ENCODE data around the gene UPK2. TPM values are rescaled to one million over a fixed set of nuclear protein-coding genes. Genes with fewer than 3 reads are reported as not detected.
"Not testable (repeated sequence)": the region's sequence is repeated elsewhere in the genome, so short reads cannot be mapped to it uniquely, and the experiment has no call there.

The UPK2 gene
- polyA plus RNA-seq, 1 donor (not counting 4 experiments of a cell fraction or from before 2014, with no cell fraction given): 0.20 TPM

DNA sequence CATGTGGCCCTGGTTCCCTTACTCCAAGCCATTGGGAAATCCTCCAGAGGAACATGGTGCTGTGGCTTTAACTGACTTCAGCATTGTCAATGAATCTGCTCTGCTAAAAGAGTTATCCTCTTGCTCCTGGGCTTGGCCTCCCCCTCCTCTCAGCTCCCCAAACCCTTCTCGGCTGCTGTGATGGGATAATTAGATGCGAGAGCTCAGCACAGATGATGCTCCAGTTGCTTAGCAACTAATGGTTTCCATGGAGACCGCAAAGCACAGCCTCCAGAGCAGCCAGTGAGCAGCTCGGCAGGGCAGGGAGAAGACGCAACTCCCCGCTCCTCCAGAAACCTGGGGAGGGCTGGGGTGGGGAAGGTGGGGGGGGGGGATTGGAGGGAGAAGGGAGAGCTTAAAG is 2.8 kb upstream of the UPK2 start:
- H3K79me2 ChIP-seq (ENCODE audit: control insufficient read depth, insufficient read depth, low read length): no peaks in the 10 kb centered on the region
- H3K4me1 ChIP-seq (ENCODE audit: control insufficient read depth, extremely low read depth, insufficient read depth, low read length): no peaks in the 10 kb centered on the region
- no peak for TF ChIP-seq EZH2 (IDR thresholded peaks at IDR 0.05; ENCODE audit: low read length)
- TF ChIP-seq, protein P1, sequence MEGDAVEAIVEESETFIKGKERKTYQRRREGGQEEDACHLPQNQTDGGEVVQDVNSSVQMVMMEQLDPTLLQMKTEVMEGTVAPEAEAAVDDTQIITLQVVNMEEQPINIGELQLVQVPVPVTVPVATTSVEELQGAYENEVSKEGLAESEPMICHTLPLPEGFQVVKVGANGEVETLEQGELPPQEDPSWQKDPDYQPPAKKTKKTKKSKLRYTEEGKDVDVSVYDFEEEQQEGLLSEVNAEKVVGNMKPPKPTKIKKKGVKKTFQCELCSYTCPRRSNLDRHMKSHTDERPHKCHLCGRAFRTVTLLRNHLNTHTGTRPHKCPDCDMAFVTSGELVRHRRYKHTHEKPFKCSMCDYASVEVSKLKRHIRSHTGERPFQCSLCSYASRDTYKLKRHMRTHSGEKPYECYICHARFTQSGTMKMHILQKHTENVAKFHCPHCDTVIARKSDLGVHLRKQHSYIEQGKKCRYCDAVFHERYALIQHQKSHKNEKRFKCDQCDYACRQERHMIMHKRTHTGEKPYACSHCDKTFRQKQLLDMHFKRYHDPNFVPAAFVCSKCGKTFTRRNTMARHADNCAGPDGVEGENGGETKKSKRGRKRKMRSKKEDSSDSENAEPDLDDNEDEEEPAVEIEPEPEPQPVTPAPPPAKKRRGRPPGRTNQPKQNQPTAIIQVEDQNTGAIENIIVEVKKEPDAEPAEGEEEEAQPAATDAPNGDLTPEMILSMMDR (optimal IDR thresholded peaks at IDR 0.05 in 1 of 3, IDR thresholded peaks at IDR 0.05 in 1 of 3, conservative IDR thresholded peaks at IDR 0.05 in 1 of 3; ENCODE audit: extremely low read depth in 1 of 3, insufficient read depth in 2 of 3, low read length in 3 of 3): no peak
- H3K27me3 ChIP-seq (ENCODE audit: control insufficient read depth, extremely low read depth, insufficient read depth, low read length): peaks cover 8% of the 10 kb centered on the region
- FAIRE-seq (no peak), DNase-seq (ENCODE audit: low read depth, low spot score) (no peak)
- no peaks in the 10 kb centered on the region for H4K20me1 ChIP-seq (ENCODE audit: control insufficient read depth, extremely low read depth, insufficient read depth, low read length)
- no peaks in the 10 kb centered on the region for H3K9me3 ChIP-seq (ENCODE audit: control insufficient read depth, low read depth, low read length)
- H3K9me1 ChIP-seq (ENCODE audit: control insufficient read depth, extremely low read depth, insufficient read depth, low read length): no peaks in the 10 kb centered on the region
- no peak overlapping the region for H3K27ac ChIP-seq (ENCODE audit: control insufficient read depth, insufficient read depth, low read length)
- dilution Hi-C loops (cut with MboI; ENCODE audit: extremely low pct_ligation_motif_present, low sequenced_read_pairs): no loop called here
- H3K36me3 ChIP-seq (ENCODE audit: control insufficient read depth in 2 of 2, extremely low read depth in 1 of 2, insufficient read depth in 2 of 2, low read length in 2 of 2): no peaks in the 10 kb centered on the region
- no peak overlapping the region for H3K4me2 ChIP-seq (ENCODE audit: control insufficient read depth, extremely low read depth, insufficient read depth, low read depth, low read length)
- no peak overlapping the region for H2AFZ ChIP-seq (ENCODE audit: control insufficient read depth, low read length)
- H3K4me3 ChIP-seq (ENCODE audit: control insufficient read depth in 2 of 3, extremely low read depth in 1 of 3, insufficient read depth in 2 of 3, low read depth in 1 of 3, low read length in 3 of 3): no peak overlapping the region
- no peak overlapping the region for H3K9ac ChIP-seq (ENCODE audit: control insufficient read depth, extremely low read depth, insufficient read depth, low read length)

DNA sequence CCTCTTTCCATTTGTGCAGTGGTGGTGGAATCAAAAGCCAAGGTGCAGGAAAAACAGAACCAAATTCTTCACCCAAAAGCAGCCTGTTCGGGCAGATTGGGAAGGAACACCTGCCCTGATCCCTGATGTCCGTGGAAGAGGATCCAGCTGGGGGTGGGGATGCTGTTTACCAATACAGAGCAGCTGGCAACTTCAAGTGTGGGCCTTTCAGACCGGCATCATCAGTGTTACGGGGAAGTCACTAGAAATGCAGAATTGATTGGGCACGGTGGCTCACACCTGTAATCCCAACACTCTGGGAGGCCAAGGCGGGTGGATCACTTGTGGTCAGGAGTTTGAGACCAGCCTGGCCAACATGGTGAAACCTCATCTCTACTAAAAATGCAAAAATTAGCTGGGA is 2.1 kb upstream of the UPK2 start:
- dilution Hi-C loops (cut with MboI; ENCODE audit: extremely low pct_ligation_motif_present, low sequenced_read_pairs); H3K27ac ChIP-seq (ENCODE audit: control insufficient read depth, insufficient read depth, low read length); H4K20me1 ChIP-seq (ENCODE audit: control insufficient read depth, extremely low read depth, insufficient read depth, low read length); H3K9ac ChIP-seq (ENCODE audit: control insufficient read depth, extremely low read depth, insufficient read depth, low read length); DNase-seq (ENCODE audit: low read depth, low spot score); H3K9me1 ChIP-seq (ENCODE audit: control insufficient read depth, extremely low read depth, insufficient read depth, low read length); FAIRE-seq; H3K4me1 ChIP-seq (ENCODE audit: control insufficient read depth, extremely low read depth, insufficient read depth, low read length); H3K36me3 ChIP-seq (ENCODE audit: control insufficient read depth in 2 of 2, extremely low read depth in 1 of 2, insufficient read depth in 2 of 2, low read length in 2 of 2); H3K4me2 ChIP-seq (ENCODE audit: control insufficient read depth, extremely low read depth, insufficient read depth, low read depth, low read length); H3K9me3 ChIP-seq (ENCODE audit: control insufficient read depth, low read depth, low read length); H3K27me3 ChIP-seq (ENCODE audit: control insufficient read depth, extremely low read depth, insufficient read depth, low read length); H2AFZ ChIP-seq (ENCODE audit: control insufficient read depth, low read length); H3K4me3 ChIP-seq (ENCODE audit: control insufficient read depth in 2 of 3, extremely low read depth in 1 of 3, insufficient read depth in 2 of 3, low read depth in 1 of 3, low read length in 3 of 3); H3K79me2 ChIP-seq (ENCODE audit: control insufficient read depth, insufficient read depth, low read length): not testable (repeated sequence)

DNA sequence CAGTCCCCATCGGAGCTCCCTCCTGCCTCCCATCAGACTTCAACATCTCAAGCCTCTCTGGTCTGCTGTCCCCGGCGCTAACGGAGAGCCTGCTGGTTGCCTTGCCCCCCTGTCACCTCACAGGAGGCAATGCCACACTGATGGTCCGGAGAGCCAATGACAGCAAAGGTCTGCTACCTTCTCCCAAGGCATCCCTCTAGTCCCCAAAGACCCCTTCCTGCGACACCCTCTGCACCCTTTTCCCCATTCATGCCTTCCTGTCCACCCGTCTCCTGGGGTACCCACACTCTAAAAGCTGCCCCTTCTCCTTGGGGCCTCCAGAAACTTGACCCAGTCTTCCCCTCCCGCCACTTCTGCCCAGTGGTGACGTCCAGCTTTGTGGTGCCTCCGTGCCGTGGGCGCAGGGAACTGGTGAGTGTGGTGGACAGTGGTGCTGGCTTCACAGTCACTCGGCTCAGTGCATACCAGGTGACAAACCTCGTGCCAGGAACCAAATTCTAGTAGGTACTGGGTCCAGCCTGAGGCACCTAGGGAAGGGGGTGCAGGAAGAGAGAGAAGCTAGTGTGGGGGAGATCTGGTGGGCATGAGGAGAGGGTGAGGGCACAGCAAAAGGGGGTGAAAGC is 860 bp downstream of the UPK2 start:
- H3K27me3 ChIP-seq (ENCODE audit: control insufficient read depth, extremely low read depth, insufficient read depth, low read length): peaks cover 8% of the 10 kb centered on the region
- H3K4me1 ChIP-seq (ENCODE audit: control insufficient read depth, extremely low read depth, insufficient read depth, low read length): no peaks in the 10 kb centered on the region
- no peaks in the 10 kb centered on the region for H3K36me3 ChIP-seq (ENCODE audit: control insufficient read depth in 2 of 2, extremely low read depth in 1 of 2, insufficient read depth in 2 of 2, low read length in 2 of 2)
- H4K20me1 ChIP-seq (ENCODE audit: control insufficient read depth, extremely low read depth, insufficient read depth, low read length): no peaks in the 10 kb centered on the region
- H3K9me1 ChIP-seq (ENCODE audit: control insufficient read depth, extremely low read depth, insufficient read depth, low read length): no peaks in the 10 kb centered on the region
- H3K4me2 ChIP-seq (ENCODE audit: control insufficient read depth, extremely low read depth, insufficient read depth, low read depth, low read length): no peak overlapping the region
- H3K27ac ChIP-seq (ENCODE audit: control insufficient read depth, insufficient read depth, low read length): no peak overlapping the region
- H3K9ac ChIP-seq (ENCODE audit: control insufficient read depth, extremely low read depth, insufficient read depth, low read length): no peak overlapping the region
- TF ChIP-seq, protein P1 (optimal IDR thresholded peaks at IDR 0.05 in 1 of 3, IDR thresholded peaks at IDR 0.05 in 1 of 3, conservative IDR thresholded peaks at IDR 0.05 in 1 of 3; ENCODE audit: extremely low read depth in 1 of 3, insufficient read depth in 2 of 3, low read length in 3 of 3): no peak
- no peak for TF ChIP-seq EZH2 (IDR thresholded peaks at IDR 0.05; ENCODE audit: low read length)
- no peak overlapping the region for H3K4me3 ChIP-seq (ENCODE audit: control insufficient read depth in 2 of 3, extremely low read depth in 1 of 3, insufficient read depth in 2 of 3, low read depth in 1 of 3, low read length in 3 of 3)
- H2AFZ ChIP-seq (ENCODE audit: control insufficient read depth, low read length): no peak overlapping the region
- DNase-seq (ENCODE audit: low read depth, low spot score) (no peak), FAIRE-seq (no peak)
- no peaks in the 10 kb centered on the region for H3K79me2 ChIP-seq (ENCODE audit: control insufficient read depth, insufficient read depth, low read length)
- H3K9me3 ChIP-seq (ENCODE audit: control insufficient read depth, low read depth, low read length): no peaks in the 10 kb centered on the region
- dilution Hi-C loops (cut with MboI; ENCODE audit: extremely low pct_ligation_motif_present, low sequenced_read_pairs): no loop called here
